ENCODE results near the gene PSMB2.

PSMB2 gene

GRCh38 chr1:35615440-35615839 lies 25.9 kb downstream of the PSMB2 start:
- Histone ChIP-seq H2AK5ac (ENCODE audit: low read length) (no peak overlapping the region), H3K9me3 (ENCODE audit: insufficient read depth, low read depth, low read length) (no peaks in the 10 kb centered on the region), H3K4me3 (ENCODE audit: low read depth, low read length) (no peak overlapping the region), H3K18ac (ENCODE audit: low read length) (no peak overlapping the region), H3K4ac (ENCODE audit: low read depth, low read length) (no peak overlapping the region), H3K9ac (ENCODE audit: low read length) (no peak overlapping the region), H3K4me2 (ENCODE audit: low read length) (no peak overlapping the region), H3K14ac (ENCODE audit: low read length) (no peak overlapping the region), H2BK12ac (ENCODE audit: low read length) (no peak overlapping the region), H3K79me2 (ENCODE audit: control insufficient read depth, insufficient read depth, low read length, poor library complexity) (no peaks in the 10 kb centered on the region), H3K23ac (ENCODE audit: low read length) (no peak overlapping the region), H3K27ac (ENCODE audit: low read depth, low read length) (no peak overlapping the region), H4K91ac (ENCODE audit: low read depth, low read length) (no peak overlapping the region), H2AFZ (ENCODE audit: insufficient read depth, low read length, poor library complexity) (no peak overlapping the region), H2BK5ac (ENCODE audit: low read depth, low read length, poor library complexity) (no peak overlapping the region), H4K8ac (ENCODE audit: low read depth, low read length) (no peak overlapping the region), H4K12ac (ENCODE audit: low read depth, low read length) (no peak overlapping the region), H2BK120ac (ENCODE audit: insufficient read depth, low read length, poor library complexity) (no peak overlapping the region), H3K36me3 (ENCODE audit: control insufficient read depth in 1 of 2, insufficient read depth in 2 of 2, low read length in 2 of 2) (peaks cover 9 to 12% of the 10 kb centered on the region in 2 experiments), H3K27me3 (ENCODE audit: insufficient read depth, low read length) (no peaks in the 10 kb centered on the region), H3K79me1 (ENCODE audit: low read length) (no peaks in the 10 kb centered on the region), H3K4me1 (ENCODE audit: control insufficient read depth in 1 of 2, insufficient read depth in 2 of 2, low read length in 2 of 2) (no peaks in the 10 kb centered on the region)
- no peak for DNase-seq
- no CpG with 5 or more reads among the region's 8 CpGs for WGBS (ENCODE audit: extremely low coverage, insufficient coverage, insufficient read length)

GRCh38 chr1:35611655-35612054 lies 29.7 kb downstream of the PSMB2 start:
- Histone ChIP-seq H4K91ac (ENCODE audit: low read depth, low read length) (no peak overlapping the region), H3K9me3 (ENCODE audit: insufficient read depth, low read depth, low read length) (no peaks in the 10 kb centered on the region), H3K27me3 (ENCODE audit: insufficient read depth, low read length) (no peaks in the 10 kb centered on the region), H4K12ac (ENCODE audit: low read depth, low read length) (no peak overlapping the region), H2BK5ac (ENCODE audit: low read depth, low read length, poor library complexity) (no peak overlapping the region), H3K79me2 (ENCODE audit: control insufficient read depth, insufficient read depth, low read length, poor library complexity) (no peaks in the 10 kb centered on the region), H3K79me1 (ENCODE audit: low read length) (no peaks in the 10 kb centered on the region), H3K4me3 (ENCODE audit: low read depth, low read length) (no peak overlapping the region), H3K23ac (ENCODE audit: low read length) (no peak overlapping the region), H2AK5ac (ENCODE audit: low read length) (no peak overlapping the region), H3K36me3 (ENCODE audit: control insufficient read depth in 1 of 2, insufficient read depth in 2 of 2, low read length in 2 of 2) (peaks cover 13 to 18% of the 10 kb centered on the region in 2 experiments), H4K8ac (ENCODE audit: low read depth, low read length) (no peak overlapping the region), H3K4me2 (ENCODE audit: low read length) (no peak overlapping the region), H3K27ac (ENCODE audit: low read depth, low read length) (no peak overlapping the region), H3K14ac (ENCODE audit: low read length) (no peak overlapping the region), H3K18ac (ENCODE audit: low read length) (peak overlapping the region; percentile 22), H3K4ac (ENCODE audit: low read depth, low read length) (no peak overlapping the region), H3K9ac (ENCODE audit: low read length) (no peak overlapping the region), H2AFZ (ENCODE audit: insufficient read depth, low read length, poor library complexity) (no peak overlapping the region), H3K4me1 (ENCODE audit: control insufficient read depth in 1 of 2, insufficient read depth in 2 of 2, low read length in 2 of 2) (no peaks in the 10 kb centered on the region), H2BK12ac (ENCODE audit: low read length) (no peak overlapping the region), H2BK120ac (ENCODE audit: insufficient read depth, low read length, poor library complexity) (no peak overlapping the region)
- no CpG with 5 or more reads among the region's 7 CpGs for WGBS (ENCODE audit: extremely low coverage, insufficient coverage, insufficient read length)
- DNase-seq, result no peak

- H3K23ac ChIP-seq (ENCODE audit: low read length), result no peak overlapping the region
- H4K8ac ChIP-seq (ENCODE audit: low read depth, low read length), result peak overlapping the region; percentile 81
- H3K27ac ChIP-seq (ENCODE audit: low read depth, low read length), result peak overlapping the region; percentile 93
- H3K9ac ChIP-seq (ENCODE audit: low read length), result no peak overlapping the region
- WGBS (ENCODE audit: extremely low coverage, insufficient coverage, insufficient read length), result no CpG with 5 or more reads among the region's 4 CpGs
- H3K27me3 ChIP-seq (ENCODE audit: insufficient read depth, low read length), result no peaks in the 10 kb centered on the region
- H3K14ac ChIP-seq (ENCODE audit: low read length), result no peak overlapping the region
- H2AFZ ChIP-seq (ENCODE audit: insufficient read depth, low read length, poor library complexity), result no peak overlapping the region
- no peaks in the 10 kb centered on the region for H3K9me3 ChIP-seq (ENCODE audit: insufficient read depth, low read depth, low read length)
- H3K36me3 ChIP-seq (ENCODE audit: control insufficient read depth in 1 of 2, insufficient read depth in 2 of 2, low read length in 2 of 2), result peaks cover 17 to 27% of the 10 kb centered on the region in 2 experiments
- H2AK5ac ChIP-seq (ENCODE audit: low read length), result no peak overlapping the region
- peak; percentile 27 to 70 for DNase-seq
- peak overlapping the region; percentile 68 for H3K18ac ChIP-seq (ENCODE audit: low read length)
- H3K4ac ChIP-seq (ENCODE audit: low read depth, low read length), result no peak overlapping the region
- H4K12ac ChIP-seq (ENCODE audit: low read depth, low read length), result no peak overlapping the region
- H2BK12ac ChIP-seq (ENCODE audit: low read length), result peak overlapping the region; percentile 73
- H3K4me3 ChIP-seq (ENCODE audit: low read depth, low read length), result no peak overlapping the region
- H3K79me2 ChIP-seq (ENCODE audit: control insufficient read depth, insufficient read depth, low read length, poor library complexity), result no peaks in the 10 kb centered on the region
- peaks cover 20 to 22% of the 10 kb centered on the region in 2 experiments for H3K4me1 ChIP-seq (ENCODE audit: control insufficient read depth in 1 of 2, insufficient read depth in 2 of 2, low read length in 2 of 2)
- H2BK120ac ChIP-seq (ENCODE audit: insufficient read depth, low read length, poor library complexity), result no peak overlapping the region
- peaks cover 19% of the 10 kb centered on the region for H3K79me1 ChIP-seq (ENCODE audit: low read length)
- H3K4me2 ChIP-seq (ENCODE audit: low read length), result peak overlapping the region; percentile 50
- H4K91ac ChIP-seq (ENCODE audit: low read depth, low read length), result peak overlapping the region; percentile 88
- H2BK5ac ChIP-seq (ENCODE audit: low read depth, low read length, poor library complexity), result peak overlapping the region; percentile 88
Measured at GRCh38 chr1:35605867-35606182, 35.5 kb downstream of the PSMB2 start.

GRCh38 chr1:35605071-35605866 lies 36.1 kb downstream of the PSMB2 start:
- H3K27ac ChIP-seq (ENCODE audit: low read depth, low read length), result peak overlapping the region; percentile 93
- H3K4me3 ChIP-seq (ENCODE audit: low read depth, low read length), result no peak overlapping the region
- H3K36me3 ChIP-seq (ENCODE audit: control insufficient read depth in 1 of 2, insufficient read depth in 2 of 2, low read length in 2 of 2), result peaks cover 13 to 26% of the 10 kb centered on the region in 2 experiments
- peak overlapping the region; percentile 84 for H3K14ac ChIP-seq (ENCODE audit: low read length)
- no peak overlapping the region for H4K12ac ChIP-seq (ENCODE audit: low read depth, low read length)
- no CpG with 5 or more reads among the region's 6 CpGs for WGBS (ENCODE audit: extremely low coverage, insufficient coverage, insufficient read length)
- peak overlapping the region; percentile 60 for H3K4ac ChIP-seq (ENCODE audit: low read depth, low read length)
- H3K79me1 ChIP-seq (ENCODE audit: low read length), result peaks cover 19% of the 10 kb centered on the region
- no peaks in the 10 kb centered on the region for H3K9me3 ChIP-seq (ENCODE audit: insufficient read depth, low read depth, low read length)
- peak overlapping the region; percentile 88 for H4K91ac ChIP-seq (ENCODE audit: low read depth, low read length)
- H3K18ac ChIP-seq (ENCODE audit: low read length), result peak overlapping the region; percentile 68
- no peak overlapping the region for H2AFZ ChIP-seq (ENCODE audit: insufficient read depth, low read length, poor library complexity)
- peak overlapping the region; percentile 39 for H2AK5ac ChIP-seq (ENCODE audit: low read length)
- H3K4me1 ChIP-seq (ENCODE audit: control insufficient read depth in 1 of 2, insufficient read depth in 2 of 2, low read length in 2 of 2), result peaks cover 24 to 25% of the 10 kb centered on the region in 2 experiments
- H4K8ac ChIP-seq (ENCODE audit: low read depth, low read length), result peak overlapping the region; percentile 81
- no peaks in the 10 kb centered on the region for H3K27me3 ChIP-seq (ENCODE audit: insufficient read depth, low read length)
- H2BK12ac ChIP-seq (ENCODE audit: low read length), result peak overlapping the region; percentile 73
- no peak for DNase-seq
- H3K4me2 ChIP-seq (ENCODE audit: low read length), result peak overlapping the region; percentile 50
- H2BK120ac ChIP-seq (ENCODE audit: insufficient read depth, low read length, poor library complexity), result peak overlapping the region; percentile 85
- peak overlapping the region; percentile 1 for H3K9ac ChIP-seq (ENCODE audit: low read length)
- H2BK5ac ChIP-seq (ENCODE audit: low read depth, low read length, poor library complexity), result peak overlapping the region; percentile 88
- H3K79me2 ChIP-seq (ENCODE audit: control insufficient read depth, insufficient read depth, low read length, poor library complexity), result no peaks in the 10 kb centered on the region
- H3K23ac ChIP-seq (ENCODE audit: low read length), result no peak overlapping the region
